Measurements from ENCODE around the gene FOXA1.

DNA sequence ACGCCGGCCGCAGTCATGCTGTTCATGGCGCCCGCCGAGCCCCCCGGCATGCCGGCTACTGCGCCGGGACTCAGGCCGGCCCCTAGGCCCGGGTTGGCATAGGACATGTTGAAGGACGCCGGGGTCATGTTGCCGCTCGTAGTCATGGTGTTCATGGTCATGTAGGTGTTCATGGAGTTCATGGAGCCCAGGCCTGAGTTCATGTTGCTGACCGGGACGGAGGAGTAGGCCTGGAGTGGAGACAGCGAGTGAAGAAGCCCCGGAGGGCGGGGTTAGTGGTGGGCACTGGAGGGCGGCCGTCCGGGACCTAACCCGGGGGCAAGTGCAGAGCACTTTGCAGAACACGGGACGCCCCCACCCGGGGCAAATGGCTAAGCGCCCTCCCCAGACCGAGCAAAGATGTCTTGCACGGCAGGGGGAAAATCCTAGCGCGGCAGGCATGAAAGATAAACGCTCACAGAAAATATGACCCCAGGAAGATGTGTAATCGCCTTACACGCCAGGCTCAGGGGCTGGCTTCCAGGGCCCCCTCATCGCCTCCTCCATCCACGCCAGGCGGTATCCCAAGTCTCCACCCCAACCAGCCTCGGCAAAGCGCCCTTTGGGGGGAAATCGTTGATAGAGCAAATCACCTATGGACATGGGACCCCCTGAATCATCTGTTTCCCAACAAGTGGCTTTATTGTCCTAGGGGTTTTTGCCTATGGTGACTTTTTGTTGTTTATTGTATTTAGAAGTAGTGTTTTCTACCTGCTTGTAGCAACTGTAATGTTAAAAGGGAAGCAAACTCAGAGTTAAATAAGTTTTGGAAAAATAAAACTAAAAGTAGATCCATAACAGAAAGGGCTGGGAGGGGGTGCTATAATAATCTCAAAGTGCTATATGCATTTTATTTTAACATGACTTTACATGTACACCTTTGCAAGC lies 2.3 kb downstream of the FOXA1 start:
- TF ChIP-seq, protein P1, sequence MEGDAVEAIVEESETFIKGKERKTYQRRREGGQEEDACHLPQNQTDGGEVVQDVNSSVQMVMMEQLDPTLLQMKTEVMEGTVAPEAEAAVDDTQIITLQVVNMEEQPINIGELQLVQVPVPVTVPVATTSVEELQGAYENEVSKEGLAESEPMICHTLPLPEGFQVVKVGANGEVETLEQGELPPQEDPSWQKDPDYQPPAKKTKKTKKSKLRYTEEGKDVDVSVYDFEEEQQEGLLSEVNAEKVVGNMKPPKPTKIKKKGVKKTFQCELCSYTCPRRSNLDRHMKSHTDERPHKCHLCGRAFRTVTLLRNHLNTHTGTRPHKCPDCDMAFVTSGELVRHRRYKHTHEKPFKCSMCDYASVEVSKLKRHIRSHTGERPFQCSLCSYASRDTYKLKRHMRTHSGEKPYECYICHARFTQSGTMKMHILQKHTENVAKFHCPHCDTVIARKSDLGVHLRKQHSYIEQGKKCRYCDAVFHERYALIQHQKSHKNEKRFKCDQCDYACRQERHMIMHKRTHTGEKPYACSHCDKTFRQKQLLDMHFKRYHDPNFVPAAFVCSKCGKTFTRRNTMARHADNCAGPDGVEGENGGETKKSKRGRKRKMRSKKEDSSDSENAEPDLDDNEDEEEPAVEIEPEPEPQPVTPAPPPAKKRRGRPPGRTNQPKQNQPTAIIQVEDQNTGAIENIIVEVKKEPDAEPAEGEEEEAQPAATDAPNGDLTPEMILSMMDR (IDR thresholded peaks at IDR 0.05) = no peak
- TF ChIP-seq POLR2A (IDR thresholded peaks at IDR 0.05) = no peak
